Duodenal mucosa (tissue), 2 donors: ENCODE data around the gene MAN1C1.

ENCODE experiments used
- H3K27ac ChIP-seq: one replicate; pipeline ENCODE4 v1.7.0; 2013; ENCODE audit warnings: low read depth, low read length
- H3K27me3 ChIP-seq, 2 donors: one replicate each; pipeline ENCODE4 v1.7.0; 2013; ENCODE audit warnings: low read length in 2 of 2, control low read depth in 1 of 2; ENCODE audit not compliant: insufficient read depth in 2 of 2, control insufficient read depth in 1 of 2
- H3K36me3 ChIP-seq, 2 donors: one replicate each; pipeline ENCODE4 v1.7.0; 2013; ENCODE audit warnings: low read length in 2 of 2, control low read depth in 1 of 2; ENCODE audit not compliant: insufficient read depth in 2 of 2, control insufficient read depth in 1 of 2
- H3K4me1 ChIP-seq, 2 donors: one replicate each; pipeline ENCODE4 v1.7.0; 2013; ENCODE audit warnings: low read length in 2 of 2, control low read depth in 1 of 2; ENCODE audit not compliant: insufficient read depth in 2 of 2, control insufficient read depth in 1 of 2
- H3K4me3 ChIP-seq, 2 donors: one replicate each; pipeline ENCODE4 v1.7.0; 2013; ENCODE audit warnings: low read length in 2 of 2, low read depth in 1 of 2
- H3K9ac ChIP-seq, 2 donors: one replicate each; pipeline ENCODE4 v1.7.0; 2013; ENCODE audit warnings: low read length in 2 of 2, low read depth in 1 of 2
- H3K9me3 ChIP-seq, 2 donors: one replicate each; pipeline ENCODE4 v1.7.0; 2013; ENCODE audit warnings: low read length in 2 of 2, control low read depth in 1 of 2; ENCODE audit not compliant: control insufficient read depth in 1 of 2

MAN1C1 gene

DNA sequence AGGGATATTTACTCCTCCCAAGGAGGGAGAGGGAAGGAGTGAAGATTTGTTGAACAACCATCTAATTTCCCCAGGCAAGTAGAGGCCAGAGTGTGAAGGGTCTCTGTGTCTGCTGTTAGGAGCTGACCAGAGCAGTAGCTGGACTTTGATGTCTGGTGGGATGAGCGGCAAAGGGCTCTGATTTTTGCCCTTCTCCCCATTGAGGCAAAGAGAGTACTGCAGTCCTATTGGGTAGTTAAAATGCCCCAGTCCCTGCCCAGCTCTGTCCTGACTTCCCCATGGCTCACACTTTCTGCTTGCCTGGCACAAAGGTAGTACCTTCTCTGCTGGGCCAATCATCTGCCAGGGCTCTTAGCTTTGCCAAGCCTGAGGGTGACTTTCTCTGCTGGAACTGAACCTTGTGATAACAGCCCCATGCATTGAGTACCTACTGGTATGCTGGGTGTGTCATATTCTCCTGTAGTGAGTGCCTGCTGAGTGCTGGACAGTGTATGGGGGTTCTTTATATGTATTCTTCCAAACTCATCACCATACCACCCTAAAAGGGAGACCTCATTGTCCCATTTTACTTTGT, 119.5 kb downstream of the MAN1C1 start:
- Histone ChIP-seq H3K27me3 (no peaks in the 10 kb centered on the region), H3K4me3 (no peak overlapping the region), H3K9ac (no peak overlapping the region), H3K9me3 (no peaks in the 10 kb centered on the region), H3K27ac (no peak overlapping the region), H3K4me1 (peaks cover 0 to 4% of the 10 kb centered on the region in 2 donors), H3K36me3 (no peaks in the 10 kb centered on the region)

GRCh38 chr1:25737130-25737529, 120.5 kb downstream of the MAN1C1 start:
- Histone ChIP-seq H3K36me3 (no peaks in the 10 kb centered on the region), H3K9me3 (no peaks in the 10 kb centered on the region), H3K4me3 (no peak overlapping the region), H3K4me1 (peaks cover 0 to 4% of the 10 kb centered on the region in 2 donors), H3K9ac (no peak overlapping the region), H3K27me3 (peaks cover 0 to 2% of the 10 kb centered on the region in 2 donors), H3K27ac (no peak overlapping the region)

DNA sequence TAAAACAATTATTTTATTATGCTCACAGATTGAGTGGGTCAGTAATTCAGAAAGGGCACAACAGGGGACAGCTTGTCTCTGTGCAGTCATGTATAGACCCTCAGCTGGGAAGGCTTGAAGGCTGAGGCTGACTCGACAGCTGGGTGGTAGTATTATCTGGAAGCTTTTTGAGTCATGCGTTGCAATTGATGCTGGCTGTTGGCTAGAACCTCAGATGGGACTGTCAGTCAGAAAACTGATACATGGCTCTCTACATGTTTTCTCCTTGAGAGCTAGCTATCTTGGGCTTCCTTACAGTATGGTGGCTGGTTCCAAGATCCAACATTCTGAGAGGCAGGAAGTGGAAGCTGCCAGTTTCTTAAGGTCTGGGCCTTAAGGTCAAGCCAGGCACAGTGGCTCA, 121.9 kb downstream of the MAN1C1 start:
- H3K27me3 ChIP-seq: peaks cover 0 to 4% of the 10 kb centered on the region in 2 donors
- no peak overlapping the region for H3K4me3 ChIP-seq
- peaks cover 0 to 10% of the 10 kb centered on the region in 2 donors for H3K4me1 ChIP-seq
- H3K27ac ChIP-seq: no peak overlapping the region
- no peak overlapping the region for H3K9ac ChIP-seq
- no peaks in the 10 kb centered on the region for H3K9me3 ChIP-seq
- H3K36me3 ChIP-seq: no peaks in the 10 kb centered on the region

GRCh38 chr1:25739341-25739740, 122.8 kb downstream of the MAN1C1 start:
- no peak overlapping the region for H3K4me3 ChIP-seq
- H3K27me3 ChIP-seq: peaks cover 0 to 4% of the 10 kb centered on the region in 2 donors
- H3K9ac ChIP-seq: no peak overlapping the region
- peaks cover 0 to 10% of the 10 kb centered on the region in 2 donors for H3K4me1 ChIP-seq
- no peaks in the 10 kb centered on the region for H3K9me3 ChIP-seq
- H3K36me3 ChIP-seq: no peaks in the 10 kb centered on the region
- H3K27ac ChIP-seq: no peak overlapping the region

DNA sequence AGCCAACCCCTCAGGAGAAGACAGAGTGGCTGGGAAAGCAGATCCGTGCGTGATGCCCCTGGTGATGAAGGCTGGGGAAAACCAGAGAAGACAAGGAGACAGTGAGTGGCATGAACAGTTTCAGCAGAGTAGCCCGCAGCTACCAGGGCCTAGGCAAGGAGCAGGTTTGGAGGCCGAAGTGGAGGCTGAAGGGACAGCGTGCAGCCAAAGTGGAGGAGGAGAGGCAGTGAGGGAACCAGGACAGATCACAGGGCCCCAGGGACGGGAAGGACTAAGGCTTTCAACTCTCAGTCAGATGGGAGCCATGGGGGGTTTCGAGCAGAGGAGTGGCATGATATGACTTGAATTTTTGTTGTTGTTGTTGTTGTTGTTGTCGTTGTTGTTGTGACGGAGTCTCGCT, 123.5 kb downstream of the MAN1C1 start:
- Histone ChIP-seq H3K27ac (no peak overlapping the region), H3K27me3 (peaks cover 0 to 4% of the 10 kb centered on the region in 2 donors), H3K36me3 (no peaks in the 10 kb centered on the region), H3K9me3 (no peaks in the 10 kb centered on the region), H3K4me1 (peaks cover 0 to 10% of the 10 kb centered on the region in 2 donors), H3K4me3 (no peak overlapping the region), H3K9ac (no peak overlapping the region)

- Histone ChIP-seq H3K9ac (no peak overlapping the region), H3K27ac (no peak overlapping the region), H3K4me1 (peaks cover 0 to 6% of the 10 kb centered on the region in 2 donors), H3K4me3 (no peak overlapping the region), H3K27me3 (peaks cover 0 to 4% of the 10 kb centered on the region in 2 donors), H3K9me3 (no peaks in the 10 kb centered on the region), H3K36me3 (no peaks in the 10 kb centered on the region)
These were observed 125.7 kb downstream of the MAN1C1 start for GRCh38 chr1:25742316-25742715.

GRCh38 chr1:25743164-25744139, 126.9 kb downstream of the MAN1C1 start:
- no peaks in the 10 kb centered on the region for H3K36me3 ChIP-seq
- H3K9ac ChIP-seq: peak overlapping the region in 1 of 2 donors; percentile 0
- H3K4me1 ChIP-seq: peaks cover 0 to 6% of the 10 kb centered on the region in 2 donors
- H3K4me3 ChIP-seq: no peak overlapping the region
- H3K27ac ChIP-seq: peak overlapping the region; percentile 76
- peaks cover 0 to 4% of the 10 kb centered on the region in 2 donors for H3K27me3 ChIP-seq
- H3K9me3 ChIP-seq: no peaks in the 10 kb centered on the region

DNA sequence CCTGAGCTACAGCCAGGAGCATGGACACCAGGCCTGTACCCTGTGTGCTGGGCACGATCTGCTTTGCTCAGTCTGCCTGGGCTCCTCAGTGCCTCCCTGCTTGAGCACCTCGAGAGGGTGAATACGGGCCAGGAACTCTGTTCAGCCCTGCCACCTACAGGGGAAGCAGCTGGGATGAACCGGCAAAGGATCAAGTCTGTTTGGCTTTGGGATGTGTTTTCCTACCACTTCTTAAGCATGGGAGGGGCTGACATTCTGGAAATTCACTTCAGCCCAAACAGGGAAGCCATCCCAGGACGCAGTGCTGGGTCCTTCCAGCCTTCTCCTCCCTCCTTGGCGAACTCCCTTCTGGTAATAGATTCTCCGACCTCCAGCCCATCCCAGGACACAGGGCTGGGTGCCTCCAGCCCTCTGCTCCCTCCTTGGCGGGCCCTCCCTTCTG, 127.6 kb downstream of the MAN1C1 start:
- Histone ChIP-seq H3K27ac (peak overlapping the region; percentile 76), H3K36me3 (no peaks in the 10 kb centered on the region), H3K9me3 (no peaks in the 10 kb centered on the region), H3K27me3 (peaks cover 0 to 4% of the 10 kb centered on the region in 2 donors), H3K4me1 (peaks cover 0 to 6% of the 10 kb centered on the region in 2 donors), H3K9ac (peak overlapping the region in 1 of 2 donors; percentile 0), H3K4me3 (no peak overlapping the region)

DNA sequence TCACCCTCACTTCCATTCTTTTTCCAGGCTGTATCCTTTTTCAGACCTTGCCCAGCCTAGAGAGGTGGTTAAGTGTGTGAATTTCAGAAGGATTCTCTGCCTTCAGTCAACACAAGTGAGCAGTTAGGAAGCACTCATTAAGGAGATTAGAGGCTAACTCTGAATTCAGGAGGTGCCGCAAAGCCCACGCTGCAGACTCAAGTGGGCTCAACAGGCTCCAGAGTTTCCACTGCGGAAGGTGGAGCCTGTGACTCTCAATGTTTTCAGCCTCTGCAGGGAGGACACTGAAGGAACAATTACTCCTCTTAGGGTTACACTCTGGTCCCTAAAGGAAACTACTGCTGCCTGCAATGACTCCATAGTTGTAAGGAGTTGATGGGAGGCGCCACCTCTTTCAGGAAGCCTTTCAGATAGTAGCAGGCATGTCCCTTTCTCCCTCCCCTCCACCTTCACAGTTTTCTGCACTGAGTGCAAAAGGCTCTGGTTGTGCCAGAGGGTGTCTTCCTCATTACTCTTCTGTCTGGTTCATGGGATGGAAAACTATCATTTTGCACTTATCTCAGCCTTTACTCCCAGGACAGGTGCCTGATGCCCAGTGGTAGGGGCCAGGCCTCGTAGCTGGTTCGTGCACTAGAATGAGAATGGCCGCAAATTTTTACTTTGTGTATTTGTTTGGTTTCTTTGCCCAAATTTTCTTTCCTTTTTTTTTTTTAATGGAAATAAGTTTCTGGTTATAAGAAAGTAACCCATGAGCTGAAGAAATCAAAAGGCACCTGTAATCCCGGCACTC, 128.2 kb downstream of the MAN1C1 start:
- no peak overlapping the region for H3K4me3 ChIP-seq
- H3K36me3 ChIP-seq: no peaks in the 10 kb centered on the region
- H3K27ac ChIP-seq: peak overlapping the region; percentile 63
- no peaks in the 10 kb centered on the region for H3K9me3 ChIP-seq
- H3K9ac ChIP-seq: no peak overlapping the region
- H3K4me1 ChIP-seq: peaks cover 0 to 6% of the 10 kb centered on the region in 2 donors
- H3K27me3 ChIP-seq: peaks cover 0 to 4% of the 10 kb centered on the region in 2 donors
